Activated CD8-positive, alpha-beta memory T cell treated with anti-CD3 and anti-CD28 coated beads, Interleukin-2, amount 10 ng/mL, durations not matched to agents 7 days and 5 days (primary cell): ENCODE results near the gene LRIG1. TPM values are rescaled to one million over a fixed set of nuclear protein-coding genes. Genes with fewer than 3 reads are reported as not detected.

Experiments
- ATAC-seq: fragments of 150-1000 bp; cut with Tn5 transposase; one replicate; pipeline ENCODE4 v1.10.0; 2021; ENCODE audit warnings: moderate library complexity
- CTCF ChIA-PET: fragments of 350-600 bp; sonication (Branson Sonifier 250); formaldehyde crosslinking; loops from one replicate; lab custom pipeline; 2021; ENCODE audit warnings: antibody characterized with exemption; lab: Charles Lee
- DNase-seq: peaks from one replicate; pipeline ENCODE4 v3.0.0-alpha.2; 2020
- H3K27ac Mint-ChIP-seq: one replicate; pipeline ENCODE4 v1.8.0; 2021; ENCODE audit warnings: mild to moderate bottlenecking, mixed read lengths
- H3K27me3 Mint-ChIP-seq: one replicate; pipeline ENCODE4 v1.8.0; 2021; ENCODE audit warnings: mixed read lengths
- H3K36me3 Mint-ChIP-seq: one replicate; pipeline ENCODE4 v1.8.0; 2021; ENCODE audit warnings: mild to moderate bottlenecking, mixed read lengths
- H3K4me1 Mint-ChIP-seq: one replicate; pipeline ENCODE4 v1.8.0; 2021; ENCODE audit warnings: mixed read lengths
- H3K4me3 Mint-ChIP-seq: one replicate; pipeline ENCODE4 v1.8.0; 2021; ENCODE audit warnings: mild to moderate bottlenecking, moderate library complexity, mixed read lengths
- H3K9me3 Mint-ChIP-seq: one replicate; pipeline ENCODE4 v1.8.0; 2022; ENCODE audit warnings: low read depth, mixed read lengths
- total RNA-seq, 2 experiments: library from RNA; stranded (reverse); gene quantifications; one replicate each; pipeline ENCODE4 v1.2.3, GENCODE V29; 2021

LRIG1 gene
- total RNA-seq, 2 experiments from 2014 or later: 21.0 to 31.6 TPM

- no peaks in the 10 kb centered on the region for H3K36me3 Mint-ChIP-seq
- no peaks in the 10 kb centered on the region for H3K9me3 Mint-ChIP-seq
- ATAC-seq: no peak
- no peak for DNase-seq
- no peaks in the 10 kb centered on the region for H3K27me3 Mint-ChIP-seq
- no peak overlapping the region for H3K4me3 Mint-ChIP-seq
- H3K4me1 Mint-ChIP-seq: peaks cover 19% of the 10 kb centered on the region
- CTCF ChIA-PET: no interaction called here
- no peak overlapping the region for H3K27ac Mint-ChIP-seq
Measured at GRCh38 chr3:66437341-66437929, 63.4 kb downstream of the LRIG1 start.

GRCh38 chr3:66435989-66436388 lies 64.8 kb downstream of the LRIG1 start:
- no peak overlapping the region for H3K4me3 Mint-ChIP-seq
- peaks cover 15% of the 10 kb centered on the region for H3K4me1 Mint-ChIP-seq
- H3K27me3 Mint-ChIP-seq: no peaks in the 10 kb centered on the region
- H3K36me3 Mint-ChIP-seq: peaks cover 4% of the 10 kb centered on the region
- H3K9me3 Mint-ChIP-seq: no peaks in the 10 kb centered on the region
- ATAC-seq: no peak
- CTCF ChIA-PET: no interaction called here
- DNase-seq: no peak
- H3K27ac Mint-ChIP-seq: no peak overlapping the region

GRCh38 chr3:66434726-66435125 lies 66.1 kb downstream of the LRIG1 start:
- CTCF ChIA-PET: no interaction called here
- no peak for DNase-seq
- H3K4me3 Mint-ChIP-seq: no peak overlapping the region
- no peak for ATAC-seq
- no peak overlapping the region for H3K27ac Mint-ChIP-seq
- H3K9me3 Mint-ChIP-seq: no peaks in the 10 kb centered on the region
- peaks cover 3% of the 10 kb centered on the region for H3K4me1 Mint-ChIP-seq
- peaks cover 6% of the 10 kb centered on the region for H3K36me3 Mint-ChIP-seq
- no peaks in the 10 kb centered on the region for H3K27me3 Mint-ChIP-seq

GRCh38 chr3:66433522-66433782 lies 67.4 kb downstream of the LRIG1 start:
- ATAC-seq: no peak
- Mint-ChIP-seq H3K36me3 (peaks cover 9% of the 10 kb centered on the region), H3K27ac (no peak overlapping the region), H3K4me1 (no peaks in the 10 kb centered on the region), H3K4me3 (no peak overlapping the region), H3K27me3 (no peaks in the 10 kb centered on the region), H3K9me3 (no peaks in the 10 kb centered on the region)
- DNase-seq: no peak
- CTCF ChIA-PET: no interaction called here

- H3K4me3 Mint-ChIP-seq: no peak overlapping the region
- CTCF ChIA-PET: no interaction called here
- H3K4me1 Mint-ChIP-seq: no peaks in the 10 kb centered on the region
- peaks cover 9% of the 10 kb centered on the region for H3K36me3 Mint-ChIP-seq
- no peak for ATAC-seq
- H3K27me3 Mint-ChIP-seq: no peaks in the 10 kb centered on the region
- no peak for DNase-seq
- H3K9me3 Mint-ChIP-seq: no peaks in the 10 kb centered on the region
- H3K27ac Mint-ChIP-seq: no peak overlapping the region
Measured at GRCh38 chr3:66432767-66433521, 67.9 kb downstream of the LRIG1 start.

- Mint-ChIP-seq H3K4me3 (no peak overlapping the region), H3K27ac (no peak overlapping the region), H3K4me1 (no peaks in the 10 kb centered on the region), H3K36me3 (peaks cover 9% of the 10 kb centered on the region), H3K27me3 (no peaks in the 10 kb centered on the region), H3K9me3 (no peaks in the 10 kb centered on the region)
- DNase-seq: no peak
- no peak for ATAC-seq
- CTCF ChIA-PET: no interaction called here
Measured at GRCh38 chr3:66432041-66432766, 68.6 kb downstream of the LRIG1 start.

GRCh38 chr3:66431494-66431893 lies 69.3 kb downstream of the LRIG1 start:
- no peak for ATAC-seq
- Mint-ChIP-seq H3K9me3 (no peaks in the 10 kb centered on the region), H3K36me3 (peaks cover 9% of the 10 kb centered on the region), H3K4me1 (no peaks in the 10 kb centered on the region), H3K4me3 (no peak overlapping the region), H3K27me3 (no peaks in the 10 kb centered on the region), H3K27ac (no peak overlapping the region)
- CTCF ChIA-PET: no interaction called here
- no peak for DNase-seq

- H3K36me3 Mint-ChIP-seq: peaks cover 10% of the 10 kb centered on the region
Measured at GRCh38 chr3:66430876-66431275, 69.9 kb downstream of the LRIG1 start.

GRCh38 chr3:66428733-66429132 lies 72.1 kb downstream of the LRIG1 start:
- no peak for ATAC-seq
- Mint-ChIP-seq H3K27ac (no peak overlapping the region), H3K9me3 (peaks cover 2% of the 10 kb centered on the region), H3K36me3 (peaks cover 16% of the 10 kb centered on the region), H3K27me3 (no peaks in the 10 kb centered on the region), H3K4me3 (no peak overlapping the region), H3K4me1 (no peaks in the 10 kb centered on the region)
- CTCF ChIA-PET: no interaction called here
- no peak for DNase-seq

More at GRCh38 chr3:66430876-66431275, 69.9 kb downstream of the LRIG1 start:
- Mint-ChIP-seq H3K27ac (no peak overlapping the region), H3K9me3 (no peaks in the 10 kb centered on the region), H3K4me3 (no peak overlapping the region), H3K4me1 (no peaks in the 10 kb centered on the region), H3K27me3 (no peaks in the 10 kb centered on the region)
- CTCF ChIA-PET: no interaction called here
- ATAC-seq (no peak), DNase-seq (no peak)

- DNase-seq: no peak
- CTCF ChIA-PET: no interaction called here
- Mint-ChIP-seq H3K27ac (no peak overlapping the region), H3K4me1 (no peaks in the 10 kb centered on the region), H3K36me3 (peaks cover 20% of the 10 kb centered on the region), H3K4me3 (no peak overlapping the region), H3K9me3 (peaks cover 2% of the 10 kb centered on the region), H3K27me3 (no peaks in the 10 kb centered on the region)
- no peak for ATAC-seq
Measured at GRCh38 chr3:66427951-66428474, 72.8 kb downstream of the LRIG1 start.

- Mint-ChIP-seq H3K27ac (no peak overlapping the region), H3K9me3 (peaks cover 7% of the 10 kb centered on the region)
- CTCF ChIA-PET: no interaction called here
Measured at GRCh38 chr3:66427352-66427751, 73.5 kb downstream of the LRIG1 start.

GRCh38 chr3:66426135-66426534 lies 74.7 kb downstream of the LRIG1 start:
- Mint-ChIP-seq H3K4me3 (no peak overlapping the region), H3K27me3 (no peaks in the 10 kb centered on the region), H3K9me3 (peaks cover 10% of the 10 kb centered on the region), H3K4me1 (no peaks in the 10 kb centered on the region), H3K36me3 (peaks cover 29% of the 10 kb centered on the region), H3K27ac (no peak overlapping the region)
- ATAC-seq (no peak), DNase-seq (no peak)
- CTCF ChIA-PET: no interaction called here

More at GRCh38 chr3:66427352-66427751, 73.5 kb downstream of the LRIG1 start:
- DNase-seq (no peak), ATAC-seq (no peak)
- Mint-ChIP-seq H3K36me3 (peaks cover 26% of the 10 kb centered on the region), H3K4me1 (no peaks in the 10 kb centered on the region), H3K4me3 (no peak overlapping the region), H3K27me3 (no peaks in the 10 kb centered on the region)

- H3K27ac Mint-ChIP-seq: no peak overlapping the region
- peaks cover 12% of the 10 kb centered on the region for H3K9me3 Mint-ChIP-seq
- peaks cover 33% of the 10 kb centered on the region for H3K36me3 Mint-ChIP-seq
- H3K4me3 Mint-ChIP-seq: no peak overlapping the region
- no peaks in the 10 kb centered on the region for H3K27me3 Mint-ChIP-seq
- ATAC-seq (no peak), DNase-seq (no peak)
- CTCF ChIA-PET: interaction anchor here (1.8 kb wide), 1 partner anchor 11 kb away, joined by 4 read pairs; no protein-coding TSS in a partner anchor
- peaks cover 1% of the 10 kb centered on the region for H3K4me1 Mint-ChIP-seq
Measured at GRCh38 chr3:66425576-66426114, 75.2 kb downstream of the LRIG1 start.
